IPS-NIHi7 (cell line): ENCODE measurements around the gene ABCA10.
"Not testable (repeated sequence)": the region's sequence is repeated elsewhere in the genome, so short reads cannot be mapped to it uniquely, and the experiment has no call there.

Source experiments
- DNase-seq: peaks from one replicate; pipeline ENCODE4 v3.0.0; 2012; ENCODE audit warnings: mixed read lengths; ENCODE audit errors: extremely low spot score

ABCA10 gene, protein sequence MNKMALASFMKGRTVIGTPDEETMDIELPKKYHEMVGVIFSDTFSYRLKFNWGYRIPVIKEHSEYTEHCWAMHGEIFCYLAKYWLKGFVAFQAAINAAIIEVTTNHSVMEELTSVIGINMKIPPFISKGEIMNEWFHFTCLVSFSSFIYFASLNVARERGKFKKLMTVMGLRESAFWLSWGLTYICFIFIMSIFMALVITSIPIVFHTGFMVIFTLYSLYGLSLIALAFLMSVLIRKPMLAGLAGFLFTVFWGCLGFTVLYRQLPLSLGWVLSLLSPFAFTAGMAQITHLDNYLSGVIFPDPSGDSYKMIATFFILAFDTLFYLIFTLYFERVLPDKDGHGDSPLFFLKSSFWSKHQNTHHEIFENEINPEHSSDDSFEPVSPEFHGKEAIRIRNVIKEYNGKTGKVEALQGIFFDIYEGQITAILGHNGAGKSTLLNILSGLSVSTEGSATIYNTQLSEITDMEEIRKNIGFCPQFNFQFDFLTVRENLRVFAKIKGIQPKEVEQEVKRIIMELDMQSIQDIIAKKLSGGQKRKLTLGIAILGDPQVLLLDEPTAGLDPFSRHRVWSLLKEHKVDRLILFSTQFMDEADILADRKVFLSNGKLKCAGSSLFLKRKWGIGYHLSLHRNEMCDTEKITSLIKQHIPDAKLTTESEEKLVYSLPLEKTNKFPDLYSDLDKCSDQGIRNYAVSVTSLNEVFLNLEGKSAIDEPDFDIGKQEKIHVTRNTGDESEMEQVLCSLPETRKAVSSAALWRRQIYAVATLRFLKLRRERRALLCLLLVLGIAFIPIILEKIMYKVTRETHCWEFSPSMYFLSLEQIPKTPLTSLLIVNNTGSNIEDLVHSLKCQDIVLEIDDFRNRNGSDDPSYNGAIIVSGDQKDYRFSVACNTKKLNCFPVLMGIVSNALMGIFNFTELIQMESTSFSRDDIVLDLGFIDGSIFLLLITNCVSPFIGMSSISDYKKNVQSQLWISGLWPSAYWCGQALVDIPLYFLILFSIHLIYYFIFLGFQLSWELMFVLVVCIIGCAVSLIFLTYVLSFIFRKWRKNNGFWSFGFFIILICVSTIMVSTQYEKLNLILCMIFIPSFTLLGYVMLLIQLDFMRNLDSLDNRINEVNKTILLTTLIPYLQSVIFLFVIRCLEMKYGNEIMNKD (N-terminal part only)

DNA sequence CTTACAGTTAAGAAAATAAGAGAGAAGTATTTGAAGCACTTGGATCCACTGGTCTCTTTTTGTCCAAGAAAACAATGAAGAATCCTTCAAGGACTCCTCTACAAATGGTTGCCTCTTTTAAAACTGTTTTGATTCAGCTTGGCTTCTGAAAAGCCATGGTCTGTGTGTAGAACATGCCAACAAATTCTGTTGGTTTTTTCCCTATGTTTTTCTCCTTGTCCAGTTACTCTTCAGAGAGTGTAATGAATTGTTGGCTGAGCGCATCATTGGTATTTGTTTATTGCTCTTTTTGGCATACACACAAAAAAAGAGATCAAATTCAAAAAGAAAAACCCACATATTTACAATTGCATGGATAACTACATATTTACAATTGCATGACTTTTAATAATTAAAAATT, at the start of gene ABCA10:
Gene ABCA10 (minus strand): TSS at position 249 of the 400 bp plus-strand sequence. CDS start 3,466 bp downstream, outside the sequence.
- no peak for DNase-seq

DNA sequence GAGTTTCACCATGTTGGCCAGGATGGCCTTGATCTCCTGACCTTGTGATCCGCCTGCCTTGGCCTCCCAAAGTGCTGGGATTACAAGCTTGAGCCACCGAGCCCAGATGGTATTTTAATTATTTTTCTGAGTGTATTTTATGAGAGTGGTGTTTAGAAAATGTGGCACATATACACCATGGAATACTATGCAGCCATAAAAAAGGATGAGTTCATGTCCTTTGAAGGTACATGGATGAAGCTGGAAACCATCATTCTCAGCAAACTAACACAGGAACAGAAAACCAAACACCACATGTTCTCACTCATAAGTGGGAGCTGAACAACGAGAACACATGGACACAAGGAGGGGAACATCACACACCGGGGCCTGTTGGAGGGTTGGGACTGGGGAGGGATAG, 47.7 kb upstream of the ABCA10 start:
- not testable (repeated sequence) for DNase-seq

DNA sequence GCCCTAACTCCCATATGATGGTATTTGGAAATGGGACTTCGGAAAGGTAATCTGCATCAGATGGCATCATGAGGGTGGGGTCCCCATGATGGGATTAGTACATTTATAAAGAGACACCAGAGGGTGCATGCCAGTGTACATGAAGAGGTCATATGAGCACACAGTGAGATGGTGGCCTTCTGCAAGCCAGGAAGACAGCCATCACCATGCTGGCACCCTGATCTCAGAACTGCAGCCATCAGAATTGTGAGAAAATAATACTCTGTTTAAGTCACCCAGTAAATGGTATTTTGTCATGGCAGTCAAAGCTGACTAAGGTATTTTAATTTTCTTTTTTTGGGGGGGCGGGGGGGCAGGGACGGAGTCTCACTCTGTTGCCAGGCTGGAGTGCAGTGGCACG, 47.1 kb upstream of the ABCA10 start:
- DNase-seq = no peak

DNA sequence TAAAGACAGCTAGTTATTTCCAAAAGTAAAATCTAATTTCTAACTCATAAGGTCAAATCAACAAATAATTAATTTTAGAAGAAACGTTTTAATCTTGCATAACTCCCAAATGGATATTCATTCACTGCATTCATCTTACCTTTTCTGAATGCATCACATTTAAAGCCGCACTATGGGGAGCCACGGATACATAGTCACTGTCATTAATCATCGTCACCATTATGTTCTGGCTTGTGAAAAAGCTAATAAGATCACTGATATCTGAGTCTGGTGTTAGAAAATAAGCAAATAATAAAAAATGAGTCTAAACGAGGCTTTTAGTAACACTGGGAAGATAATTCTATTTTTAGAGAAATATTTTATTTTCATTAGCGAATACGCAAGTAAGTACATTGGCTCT, 42.4 kb upstream of the ABCA10 start:
- no peak for DNase-seq

DNA sequence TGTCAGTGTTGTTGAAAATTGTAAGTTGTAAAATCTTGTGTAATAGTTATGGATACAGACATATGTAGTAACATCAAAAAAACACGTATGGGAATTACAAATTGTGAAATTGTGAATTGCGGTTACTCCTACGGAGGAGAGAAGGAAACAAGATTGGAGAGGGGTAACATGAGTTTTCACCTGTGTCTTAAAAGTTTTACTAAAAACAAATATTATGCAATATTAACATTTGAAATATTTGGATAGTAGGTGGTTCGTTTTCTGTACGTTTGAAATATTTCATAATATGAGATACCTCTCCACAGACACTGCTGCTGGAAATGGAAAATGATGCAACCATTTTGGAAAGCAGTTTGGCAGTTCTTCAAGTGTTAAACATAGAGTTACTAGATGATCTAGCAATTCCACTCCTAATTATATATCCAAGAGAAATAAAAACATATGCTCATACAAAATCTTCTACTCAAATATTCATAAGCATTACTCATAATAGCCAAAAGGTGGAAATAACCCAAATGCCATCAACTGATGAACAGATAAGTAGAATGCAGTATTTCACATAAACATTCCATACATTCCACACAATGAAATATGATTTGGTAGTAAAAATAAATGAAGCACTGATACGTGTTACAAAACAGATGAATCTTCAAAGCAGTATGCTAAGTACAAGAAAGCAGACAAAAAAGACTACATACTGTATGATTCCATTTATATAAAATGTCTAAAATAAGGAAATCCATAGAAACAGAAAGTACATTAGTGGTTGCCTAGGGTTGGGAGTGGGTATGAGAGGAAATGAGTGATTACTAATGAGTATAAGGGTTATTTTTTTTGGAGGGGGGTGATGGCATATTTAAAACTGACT, 40.7 kb upstream of the ABCA10 start:
- no peak for DNase-seq

DNA sequence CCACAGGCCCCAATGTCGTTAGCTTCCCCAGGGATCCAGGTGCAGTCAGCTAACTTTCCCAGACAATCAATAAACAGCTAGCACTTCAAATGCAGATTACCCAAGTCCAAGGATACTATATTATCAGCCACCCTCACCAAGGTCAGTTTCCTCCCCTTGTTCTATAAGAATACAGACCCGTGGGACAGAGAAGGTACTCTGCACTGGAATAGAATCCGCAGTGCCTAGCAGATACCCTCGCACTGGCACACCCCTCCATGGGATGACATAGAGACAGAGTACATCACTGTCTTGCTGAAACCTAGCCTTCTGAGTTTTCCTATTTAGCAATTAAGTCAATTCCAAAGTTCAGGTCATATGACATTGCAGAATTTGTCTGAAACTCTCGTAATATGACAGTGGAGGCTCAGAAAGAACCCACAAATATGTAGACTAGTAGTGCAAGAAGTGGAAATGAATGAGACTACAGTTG, 40.0 kb upstream of the ABCA10 start:
- no peak for DNase-seq

DNA sequence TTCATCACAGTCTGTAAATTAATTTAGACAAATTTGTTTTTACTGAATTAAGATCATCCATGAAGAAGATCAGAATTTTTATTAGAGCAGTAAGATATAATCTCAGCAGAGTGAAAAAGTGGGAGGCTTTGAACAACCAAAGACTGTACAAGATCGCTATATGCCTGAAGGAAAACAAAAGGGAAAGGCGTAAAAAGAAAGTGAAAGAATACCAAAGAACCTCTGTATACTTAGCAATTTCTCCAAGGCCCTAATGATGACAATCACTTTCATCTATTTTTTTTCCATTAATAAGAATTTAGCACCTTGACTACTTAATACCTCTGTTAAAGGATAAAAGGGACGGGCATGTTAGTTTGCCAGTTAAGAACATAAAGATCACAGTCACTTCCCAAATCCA, 38.6 kb upstream of the ABCA10 start:
- no peak for DNase-seq

DNA sequence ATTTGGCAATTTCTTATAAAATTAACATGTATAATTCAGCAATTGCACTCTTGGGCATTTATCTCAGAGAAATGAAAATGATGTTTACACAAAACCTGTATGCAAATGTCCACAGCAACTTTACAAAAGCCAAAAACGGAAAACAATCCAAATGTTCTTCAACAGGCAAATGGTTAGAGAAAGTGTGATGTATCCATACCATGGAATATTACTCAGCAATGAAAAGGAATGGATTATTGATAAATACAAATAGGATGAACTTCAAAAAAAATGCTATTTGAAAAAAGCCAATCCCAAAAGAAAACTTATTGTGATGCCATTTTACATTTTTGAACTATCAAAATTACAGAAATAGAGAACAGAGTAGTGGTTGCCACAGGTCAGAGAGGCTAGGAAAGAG, 37.2 kb upstream of the ABCA10 start:
- DNase-seq = no peak

DNA sequence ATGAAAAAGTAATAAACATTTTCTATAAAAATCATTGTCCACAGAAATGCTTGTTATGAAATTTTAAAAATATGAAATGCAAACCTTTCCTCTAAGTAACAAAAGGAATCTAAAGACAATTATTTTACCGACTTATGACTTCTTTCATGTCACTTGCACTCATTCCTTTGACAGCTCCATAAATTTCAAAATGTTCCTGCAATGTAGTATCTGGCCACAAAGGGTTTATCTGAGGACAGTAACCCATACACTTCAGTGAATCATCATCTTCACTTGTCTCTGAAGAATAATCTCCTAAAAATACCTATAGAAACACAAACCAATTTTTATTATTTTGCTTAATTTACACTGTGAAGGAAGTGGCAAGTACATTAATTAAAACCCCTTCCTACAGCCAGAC, 25.6 kb upstream of the ABCA10 start:
- no peak for DNase-seq

DNA sequence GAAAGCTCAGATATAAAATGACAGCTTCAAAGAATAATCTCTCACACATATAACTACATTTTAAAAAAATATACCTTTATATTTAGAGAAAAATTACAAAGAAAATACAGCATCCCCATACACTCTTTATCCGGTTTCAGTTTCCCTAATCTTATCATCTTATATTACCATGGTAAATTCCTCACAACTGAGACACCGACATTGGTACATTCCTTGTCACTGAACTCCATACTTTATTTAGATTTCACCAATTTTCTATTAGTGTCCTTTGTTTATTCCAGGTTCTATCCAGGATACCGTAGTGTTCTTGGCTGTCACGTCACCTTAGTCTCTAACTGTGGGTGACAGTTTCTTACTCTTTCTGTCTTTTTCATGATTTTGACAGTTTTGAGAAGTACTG, 22.0 kb upstream of the ABCA10 start:
- no peak for DNase-seq

DNA sequence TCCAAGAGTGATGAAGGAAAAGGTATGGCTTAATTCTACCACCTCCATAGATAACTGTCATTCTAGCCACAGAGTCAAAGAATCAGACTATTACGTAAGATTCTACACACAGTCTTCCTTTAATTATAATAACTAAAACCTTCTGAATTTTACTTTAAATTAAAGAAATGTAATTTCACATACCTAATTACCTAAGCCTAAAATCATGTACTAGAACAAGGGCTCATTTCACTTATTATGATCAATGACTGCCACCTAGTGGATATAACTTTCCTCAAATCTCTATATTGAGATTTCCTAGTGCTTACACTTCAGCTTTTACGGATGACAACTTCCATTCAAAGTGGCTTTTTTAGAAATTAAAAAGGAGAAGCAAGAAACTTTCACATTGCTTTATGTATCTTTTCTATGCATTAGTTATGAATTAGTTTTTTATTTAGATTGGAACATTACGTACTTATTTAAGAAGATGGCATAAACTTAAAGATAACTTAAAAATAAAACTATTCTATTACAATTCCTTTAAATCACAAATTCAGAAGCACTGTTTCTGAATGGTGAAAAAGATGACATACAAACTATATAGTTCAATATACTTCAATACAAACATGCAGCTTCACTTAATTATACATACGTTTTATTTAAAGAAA, 18.2 kb upstream of the ABCA10 start:
- DNase-seq = peak; percentile 17

DNA sequence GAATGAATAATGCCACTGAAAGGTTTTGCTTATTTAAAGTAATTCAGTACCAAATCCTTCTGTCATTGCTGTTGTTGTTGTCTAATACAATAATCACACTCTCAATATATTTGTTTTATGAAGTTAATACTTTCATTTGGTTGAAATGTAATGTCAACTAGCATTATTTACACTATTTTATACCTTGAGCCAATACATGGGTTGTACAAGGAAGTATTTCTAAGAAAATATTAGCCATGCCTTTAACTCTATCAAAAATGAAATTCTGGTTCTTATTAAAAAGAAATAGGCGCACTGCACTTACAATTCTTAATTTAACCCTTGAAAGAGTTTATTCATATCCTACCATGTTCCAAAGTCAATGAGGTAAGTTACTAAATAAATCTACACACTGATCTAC, 17.6 kb upstream of the ABCA10 start:
- DNase-seq = no peak

DNA sequence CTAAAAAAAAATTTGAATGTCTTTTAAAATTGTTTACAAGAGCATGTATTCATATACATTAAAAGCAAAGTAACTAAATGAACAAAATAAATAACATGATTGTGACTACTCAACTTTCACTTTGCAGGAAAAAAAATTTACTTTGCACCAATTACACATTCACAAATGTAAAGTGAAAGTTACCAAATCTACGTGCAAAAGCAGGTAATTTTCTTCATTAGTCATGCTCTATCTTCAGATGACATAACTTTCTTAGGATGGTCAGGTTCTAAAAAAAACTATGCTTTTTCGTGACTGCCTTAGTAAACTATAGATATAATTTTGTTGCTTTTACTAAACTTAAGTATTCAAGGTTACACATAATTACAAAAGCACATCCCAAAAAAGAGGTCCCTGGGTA, 17.0 kb upstream of the ABCA10 start:
- DNase-seq = no peak

DNA sequence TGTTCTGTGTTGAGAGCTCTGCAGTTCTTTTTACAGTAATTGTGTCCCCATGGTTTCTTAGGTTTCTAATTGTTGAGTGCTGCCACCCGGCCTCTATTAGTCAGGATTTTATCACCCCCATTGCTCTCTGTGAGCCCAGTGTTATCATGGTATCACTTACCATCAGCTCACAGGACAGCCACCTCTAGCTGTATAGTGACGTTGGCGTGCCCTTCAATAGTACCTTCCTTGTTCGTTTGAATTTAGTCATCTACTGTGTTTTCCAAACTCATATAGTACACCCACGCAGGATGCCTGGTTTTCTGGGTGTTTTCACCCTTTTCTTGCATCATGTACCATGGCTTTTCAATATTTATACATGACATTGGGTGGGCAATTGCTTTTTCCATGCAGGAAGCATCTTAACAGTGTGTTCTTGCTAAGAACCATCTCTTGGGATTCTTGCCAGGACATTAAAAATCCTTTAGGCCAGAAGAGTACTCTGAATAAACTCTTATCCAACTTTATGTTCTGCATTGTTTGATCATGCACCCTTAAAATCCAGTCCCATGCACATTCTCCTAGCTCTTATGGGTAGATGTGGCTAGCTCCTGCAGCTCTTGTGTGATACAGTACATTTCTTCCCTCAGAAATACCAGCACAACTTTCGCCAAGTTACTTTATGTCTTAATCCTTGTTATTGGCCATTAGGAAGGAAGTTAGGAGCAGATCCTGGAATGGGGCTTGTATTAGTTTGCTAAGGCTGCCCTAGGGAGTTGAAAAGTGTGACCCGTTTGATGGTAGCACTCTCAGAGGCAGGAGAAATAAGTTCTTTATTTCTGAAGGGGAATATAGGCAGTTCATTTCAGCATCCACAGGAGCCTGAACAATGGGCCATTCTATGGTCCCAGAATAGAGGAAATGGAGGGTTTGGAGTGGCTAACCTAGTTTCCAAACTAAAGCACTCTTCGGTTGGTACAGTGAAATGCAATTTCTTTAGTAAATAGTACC, 11.3 kb upstream of the ABCA10 start:
- no peak for DNase-seq

DNA sequence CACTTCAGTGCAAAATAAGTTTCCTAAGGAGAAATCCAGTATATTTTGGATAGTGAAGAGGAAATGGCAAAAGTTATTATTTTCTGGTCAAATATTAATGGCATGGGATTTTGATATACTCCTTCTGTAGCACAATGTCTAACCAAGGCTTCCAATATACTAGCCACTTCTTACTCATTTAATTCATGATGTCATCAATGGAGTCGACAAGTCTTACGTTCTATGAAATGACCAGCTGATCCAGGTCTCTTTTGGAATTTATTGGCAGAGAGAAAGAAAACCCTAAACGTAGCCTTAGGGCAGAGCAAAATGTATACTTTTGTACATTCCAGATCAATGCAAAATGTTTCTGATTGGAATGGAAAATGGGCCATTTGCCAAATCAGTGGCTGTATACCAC, 8.3 kb upstream of the ABCA10 start:
- DNase-seq = no peak

DNA sequence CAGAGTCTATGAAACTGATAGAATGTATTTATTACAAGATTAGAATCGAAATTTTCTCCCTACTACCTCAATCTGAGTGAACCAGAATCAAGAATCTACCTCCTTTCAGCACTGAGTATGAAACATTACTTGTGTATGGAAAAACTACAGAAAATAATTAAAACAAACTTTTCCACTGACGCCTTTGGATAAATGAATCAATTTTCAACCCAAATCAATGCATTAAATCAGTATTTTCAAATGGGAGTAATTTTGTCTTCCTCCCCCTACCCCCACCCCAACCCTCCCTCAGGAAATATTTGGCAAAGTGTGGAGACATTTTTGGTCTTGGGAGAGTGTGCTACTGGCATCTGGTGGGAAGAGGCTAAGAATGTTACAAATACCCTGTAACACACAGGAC, 7.8 kb upstream of the ABCA10 start:
- no peak for DNase-seq

DNA sequence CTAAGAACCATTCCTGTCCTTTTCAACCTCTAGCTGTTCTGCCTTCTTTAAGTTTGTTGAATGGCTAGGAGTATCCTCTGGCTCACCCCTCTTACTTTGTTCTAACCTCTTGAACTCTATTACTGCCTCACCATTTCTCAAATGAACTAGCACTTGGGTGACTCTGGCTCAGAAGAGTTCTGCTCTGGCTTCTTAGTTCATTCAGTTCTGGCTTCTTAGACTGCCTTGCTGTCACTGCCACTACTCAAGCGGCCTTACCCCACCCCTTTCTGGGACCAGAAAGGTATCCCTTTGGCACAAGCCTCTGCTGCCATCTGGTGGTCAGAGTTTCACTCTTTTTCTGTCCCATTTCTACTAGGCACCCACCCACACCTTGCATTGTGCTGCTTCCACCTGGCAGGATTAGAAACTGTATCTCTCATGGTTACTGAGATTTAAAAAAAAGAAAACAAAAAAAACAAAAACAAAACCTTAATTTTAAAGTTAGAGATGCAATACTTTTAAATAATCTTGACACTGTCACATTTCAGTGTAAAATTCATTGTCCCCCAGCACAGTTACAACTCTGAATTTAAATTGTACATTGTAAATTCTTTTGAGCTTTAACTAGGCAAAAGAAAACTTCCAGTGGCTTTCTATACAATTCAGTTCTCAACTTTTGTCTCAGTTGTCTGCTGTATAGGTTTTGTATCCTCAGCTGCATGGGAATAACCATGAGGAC, 6.9 kb upstream of the ABCA10 start:
- DNase-seq = peak; percentile 80

DNA sequence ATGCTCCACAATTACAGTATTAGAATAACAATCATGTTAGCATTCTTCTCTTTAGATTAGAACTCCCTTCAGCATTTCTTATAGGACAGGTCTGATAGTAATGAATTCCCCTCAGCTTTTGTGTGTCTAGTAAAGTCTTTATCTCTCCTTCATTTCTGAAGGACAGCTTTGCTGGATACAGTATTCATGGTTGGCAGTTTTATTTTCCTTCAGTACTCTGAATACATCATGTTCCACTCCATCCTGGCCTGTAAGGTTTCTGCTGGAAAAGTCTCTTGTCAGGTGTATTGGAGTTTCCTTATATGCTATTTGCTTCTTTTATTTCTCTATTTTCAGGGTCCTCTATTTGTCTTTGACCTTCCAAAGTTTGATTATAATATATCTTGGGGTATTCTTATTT, 4.0 kb upstream of the ABCA10 start:
- no peak for DNase-seq

DNA sequence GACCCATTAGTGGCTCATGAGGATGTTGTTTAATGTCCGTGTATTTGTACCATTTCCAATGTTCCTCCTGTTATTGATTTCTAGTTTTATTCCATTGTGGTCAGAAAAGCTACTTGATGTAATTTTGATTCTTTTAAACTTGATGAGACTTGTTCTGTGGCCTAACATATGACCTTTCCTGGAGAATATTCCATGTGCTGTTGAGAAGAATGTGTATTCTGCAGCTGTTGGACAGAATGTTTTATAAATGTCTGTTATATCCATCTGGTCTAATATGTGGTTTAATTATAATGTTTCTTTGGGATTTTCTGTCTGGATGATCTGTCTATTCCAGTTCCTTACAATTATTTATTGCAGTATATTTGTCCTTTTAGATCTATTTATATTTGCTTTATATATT, 2.9 kb upstream of the ABCA10 start:
- no peak for DNase-seq
